Measurements from ENCODE around the gene TJP3. TPM values are rescaled to one million over a fixed set of nuclear protein-coding genes. Genes with fewer than 3 reads are reported as not detected.

The TJP3 gene
- total and polyA plus RNA-seq, 2 experiments from 2014 or later: 18.2 to 23.9 TPM

- TF ChIP-seq CTCF (conservative IDR thresholded peaks at IDR 0.05; ENCODE audit: low read depth in 2 of 2): no peak
These were observed 28.0 kb downstream of the TJP3 start (continued) for GRCh38 chr19:3736106-3736724.

- Mint-ChIP-seq H3K27me3 (ENCODE audit: insufficient read depth, low read depth, poor library complexity) (peaks cover 6% of the 10 kb centered on the region), H3K4me3 (no peak overlapping the region), H3K4me1 (no peaks in the 10 kb centered on the region), H3K36me3 (ENCODE audit: low read depth) (0 out of 3 replicates have a peak, but pooled peaks cover 3% of the 10 kb centered on the region), H3K9me3 (no peaks in the 10 kb centered on the region), H3K27ac (no peak overlapping the region)
- no peak for DNase-seq (ENCODE audit: low spot score)
- no peaks in the 10 kb centered on the region for H3F3A ChIP-seq (replicated peaks; ENCODE audit: low read depth)
- H3K79me2 ChIP-seq (replicated peaks; ENCODE audit: insufficient read depth): no peaks in the 10 kb centered on the region
- H3K9me2 ChIP-seq (ENCODE audit: insufficient read depth): no peaks in the 10 kb centered on the region
- no peak for ATAC-seq
- H2AFZ ChIP-seq: no peak overlapping the region
- no peaks in the 10 kb centered on the region for H3K27me3 ChIP-seq (ENCODE audit: insufficient read depth)
- no peak overlapping the region for H3K4me3 ChIP-seq
- no peaks in the 10 kb centered on the region for H4K20me1 ChIP-seq (replicated peaks; ENCODE audit: insufficient read depth)
- no peak overlapping the region for H3K4me2 ChIP-seq
- H3K4me1 ChIP-seq (ENCODE audit: insufficient read depth): no peaks in the 10 kb centered on the region
- no peaks in the 10 kb centered on the region for H3K36me3 ChIP-seq (ENCODE audit: insufficient read depth)
- no peak overlapping the region for H3K27ac ChIP-seq (ENCODE audit: low read depth)
- TF ChIP-seq CREB1 (CRISPR knock-in tag; IDR thresholded peaks at IDR 0.05; ENCODE audit: low read depth) (no peak), CTCF (conservative IDR thresholded peaks at IDR 0.05; ENCODE audit: low read depth in 2 of 2) (no peak), ETS1 (IDR thresholded peaks at IDR 0.05) (no peak), JUNB (IDR thresholded peaks at IDR 0.05; ENCODE audit: unreplicated experiment) (no peak), POLR2AphosphoS5 (IDR thresholded peaks at IDR 0.05; ENCODE audit: low read depth) (no peak), EZH2phosphoT487 (IDR thresholded peaks at IDR 0.05; ENCODE audit: unreplicated experiment) (no peak), NANOG (IDR thresholded peaks at IDR 0.05; ENCODE audit: borderline replicate concordance) (no peak)
- TF ChIP-seq, protein P1, sequence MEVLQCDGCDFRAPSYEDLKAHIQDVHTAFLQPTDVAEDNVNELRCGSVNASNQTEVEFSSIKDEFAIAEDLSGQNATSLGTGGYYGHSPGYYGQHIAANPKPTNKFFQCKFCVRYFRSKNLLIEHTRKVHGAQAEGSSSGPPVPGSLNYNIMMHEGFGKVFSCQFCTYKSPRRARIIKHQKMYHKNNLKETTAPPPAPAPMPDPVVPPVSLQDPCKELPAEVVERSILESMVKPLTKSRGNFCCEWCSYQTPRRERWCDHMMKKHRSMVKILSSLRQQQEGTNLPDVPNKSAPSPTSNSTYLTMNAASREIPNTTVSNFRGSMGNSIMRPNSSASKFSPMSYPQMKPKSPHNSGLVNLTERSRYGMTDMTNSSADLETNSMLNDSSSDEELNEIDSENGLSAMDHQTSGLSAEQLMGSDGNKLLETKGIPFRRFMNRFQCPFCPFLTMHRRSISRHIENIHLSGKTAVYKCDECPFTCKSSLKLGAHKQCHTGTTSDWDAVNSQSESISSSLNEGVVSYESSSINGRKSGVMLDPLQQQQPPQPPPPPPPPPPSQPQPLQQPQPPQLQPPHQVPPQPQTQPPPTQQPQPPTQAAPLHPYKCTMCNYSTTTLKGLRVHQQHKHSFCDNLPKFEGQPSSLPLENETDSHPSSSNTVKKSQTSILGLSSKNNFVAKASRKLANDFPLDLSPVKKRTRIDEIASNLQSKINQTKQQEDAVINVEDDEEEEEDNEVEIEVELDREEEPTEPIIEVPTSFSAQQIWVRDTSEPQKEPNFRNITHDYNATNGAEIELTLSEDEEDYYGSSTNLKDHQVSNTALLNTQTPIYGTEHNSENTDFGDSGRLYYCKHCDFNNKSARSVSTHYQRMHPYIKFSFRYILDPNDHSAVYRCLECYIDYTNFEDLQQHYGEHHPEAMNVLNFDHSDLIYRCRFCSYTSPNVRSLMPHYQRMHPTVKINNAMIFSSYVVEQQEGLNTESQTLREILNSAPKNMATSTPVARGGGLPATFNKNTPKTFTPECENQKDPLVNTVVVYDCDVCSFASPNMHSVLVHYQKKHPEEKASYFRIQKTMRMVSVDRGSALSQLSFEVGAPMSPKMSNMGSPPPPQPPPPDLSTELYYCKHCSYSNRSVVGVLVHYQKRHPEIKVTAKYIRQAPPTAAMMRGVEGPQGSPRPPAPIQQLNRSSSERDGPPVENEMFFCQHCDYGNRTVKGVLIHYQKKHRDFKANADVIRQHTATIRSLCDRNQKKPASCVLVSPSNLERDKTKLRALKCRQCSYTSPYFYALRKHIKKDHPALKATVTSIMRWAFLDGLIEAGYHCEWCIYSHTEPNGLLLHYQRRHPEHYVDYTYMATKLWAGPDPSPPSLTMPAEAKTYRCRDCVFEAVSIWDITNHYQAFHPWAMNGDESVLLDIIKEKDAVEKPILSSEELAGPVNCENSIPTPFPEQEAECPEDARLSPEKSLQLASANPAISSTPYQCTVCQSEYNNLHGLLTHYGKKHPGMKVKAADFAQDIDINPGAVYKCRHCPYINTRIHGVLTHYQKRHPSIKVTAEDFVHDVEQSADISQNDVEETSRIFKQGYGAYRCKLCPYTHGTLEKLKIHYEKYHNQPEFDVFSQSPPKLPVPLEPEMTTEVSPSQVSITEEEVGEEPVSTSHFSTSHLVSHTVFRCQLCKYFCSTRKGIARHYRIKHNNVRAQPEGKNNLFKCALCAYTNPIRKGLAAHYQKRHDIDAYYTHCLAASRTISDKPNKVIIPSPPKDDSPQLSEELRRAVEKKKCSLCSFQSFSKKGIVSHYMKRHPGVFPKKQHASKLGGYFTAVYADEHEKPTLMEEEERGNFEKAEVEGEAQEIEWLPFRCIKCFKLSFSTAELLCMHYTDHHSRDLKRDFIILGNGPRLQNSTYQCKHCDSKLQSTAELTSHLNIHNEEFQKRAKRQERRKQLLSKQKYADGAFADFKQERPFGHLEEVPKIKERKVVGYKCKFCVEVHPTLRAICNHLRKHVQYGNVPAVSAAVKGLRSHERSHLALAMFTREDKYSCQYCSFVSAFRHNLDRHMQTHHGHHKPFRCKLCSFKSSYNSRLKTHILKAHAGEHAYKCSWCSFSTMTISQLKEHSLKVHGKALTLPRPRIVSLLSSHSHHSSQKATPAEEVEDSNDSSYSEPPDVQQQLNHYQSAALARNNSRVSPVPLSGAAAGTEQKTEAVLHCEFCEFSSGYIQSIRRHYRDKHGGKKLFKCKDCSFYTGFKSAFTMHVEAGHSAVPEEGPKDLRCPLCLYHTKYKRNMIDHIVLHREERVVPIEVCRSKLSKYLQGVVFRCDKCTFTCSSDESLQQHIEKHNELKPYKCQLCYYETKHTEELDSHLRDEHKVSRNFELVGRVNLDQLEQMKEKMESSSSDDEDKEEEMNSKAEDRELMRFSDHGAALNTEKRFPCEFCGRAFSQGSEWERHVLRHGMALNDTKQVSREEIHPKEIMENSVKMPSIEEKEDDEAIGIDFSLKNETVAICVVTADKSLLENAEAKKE (CRISPR knock-in tag; IDR thresholded peaks at IDR 0.05): no peak
These were observed 29.5 kb downstream of the TJP3 start for GRCh38 chr19:3737487-3738205.

All from GM23338 (cell line).